Smooth muscle cell (in vitro differentiated cells): Measurements from ENCODE around the gene BIRC2. TPM values are rescaled to one million over a fixed set of nuclear protein-coding genes. Genes with fewer than 3 reads are reported as not detected.

Experiments
- DNase-seq: peaks from one replicate; lab custom pipeline; 2025; ENCODE audit not compliant: unreplicated experiment; lab: John Stamatoyannopoulos, UW
- H2AFZ ChIP-seq: fragments of 200-600 bp; sonication (generic); 2 replicates; pipeline ENCODE4 v1.6.0; 2016; ENCODE audit warnings: antibody characterized with exemption, low read depth, mild to moderate bottlenecking
- H3F3A ChIP-seq: fragments of 200-600 bp; sonication (generic); 2 replicates; pipeline ENCODE4 v1.6.0; 2017; ENCODE audit warnings: antibody characterized with exemption, low read depth
- H3K27ac ChIP-seq: fragments of 200-600 bp; sonication (generic); 2 replicates; pipeline ENCODE4 v1.5.1; 2016; ENCODE audit warnings: low read depth, mild to moderate bottlenecking
- H3K27me3 ChIP-seq: fragments of 200-600 bp; sonication (generic); 2 replicates; pipeline ENCODE4 v1.6.1; 2016; ENCODE audit warnings: low read depth, mild to moderate bottlenecking
- H3K36me3 ChIP-seq: fragments of 200-600 bp; sonication (generic); 2 replicates; pipeline ENCODE4 v1.5.1; 2016; ENCODE audit warnings: low read depth
- H3K4me1 ChIP-seq: fragments of 200-600 bp; sonication (generic); 2 replicates; pipeline ENCODE4 v1.5.1; 2016; ENCODE audit warnings: low read depth
- H3K4me2 ChIP-seq: fragments of 200-600 bp; sonication (generic); 2 replicates; pipeline ENCODE4 v1.6.0; 2016; ENCODE audit warnings: mild to moderate bottlenecking
- H3K4me3 ChIP-seq: fragments of 200-600 bp; sonication (generic); 2 replicates; pipeline ENCODE4 v1.5.1; 2016; ENCODE audit warnings: mild to moderate bottlenecking
- H3K79me2 ChIP-seq: fragments of 200-600 bp; sonication (generic); 2 replicates; pipeline ENCODE4 v1.6.0; 2016; ENCODE audit warnings: low read depth, mild to moderate bottlenecking
- H3K9ac ChIP-seq: fragments of 200-600 bp; sonication (generic); 2 replicates; pipeline ENCODE4 v1.6.0; 2016; ENCODE audit warnings: low read depth
- H3K9me3 ChIP-seq: fragments of 200-600 bp; sonication (generic); replicated peaks from 2 replicates; pipeline ENCODE4 v1.5.1; 2016; ENCODE audit warnings: low read depth
- H4K20me1 ChIP-seq: fragments of 200-600 bp; sonication (generic); 2 replicates; pipeline ENCODE4 v1.6.0; 2016; ENCODE audit warnings: low read depth
- WGBS: methylation state at CpG from one replicate; pipeline ENCODE4 v1.1.7; 2016; ENCODE audit warnings: low lambda C conversion rate; 5-methylcytosine and 5-hydroxymethylcytosine counted together
- polyA plus RNA-seq: library from polyadenylated mRNA; unstranded; fragments of >200 nt; fragmentation: Nextera tagmentation; extraction: Ambion mirVana; gene quantifications from 2 replicates; pipeline ENCODE4 v1.2.1, GENCODE V29; 2016
- total RNA-seq: library from RNA; depleted of rRNA; stranded (reverse); fragments of >200 nt; gene quantifications from 2 replicates; pipeline ENCODE4 v1.2.3, GENCODE V29; 2014
- TF ChIP-seq, protein P1 (sequence below): fragments of 200-600 bp; sonication (generic); IDR thresholded peaks from 2 replicates; pipeline ENCODE4 v1.5.1; 2017; ENCODE audit warnings: borderline replicate concordance, mild to moderate bottlenecking, antibody characterized with exemption; ENCODE audit not compliant: insufficient read depth, poor library complexity, severe bottlenecking

Gene BIRC2
- total and polyA plus RNA-seq, 2 experiments from 2014 or later = 46.3 to 170 TPM

DNA sequence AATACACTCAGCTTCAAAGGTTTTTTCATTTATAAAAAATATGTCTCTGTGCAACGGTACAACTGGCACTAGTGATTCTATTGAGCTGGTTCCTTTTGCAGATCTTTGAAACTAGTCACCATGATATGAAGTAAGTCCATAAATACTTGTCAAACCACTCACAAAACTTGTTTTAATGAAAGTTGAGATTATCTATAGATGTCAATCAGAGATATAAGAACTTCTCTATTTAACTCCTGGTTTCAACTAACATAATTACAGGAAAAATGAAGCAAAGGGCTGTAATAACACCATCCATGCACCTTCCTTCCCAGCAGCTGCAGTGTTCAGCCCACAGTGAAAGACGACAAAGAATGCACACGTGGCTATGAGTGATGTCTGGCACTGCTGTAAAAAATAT is 60.9 kb downstream of the BIRC2 start:
- WGBS = 71% methylated on average over 3 of the region's 3 CpGs
- TF ChIP-seq, protein P1, sequence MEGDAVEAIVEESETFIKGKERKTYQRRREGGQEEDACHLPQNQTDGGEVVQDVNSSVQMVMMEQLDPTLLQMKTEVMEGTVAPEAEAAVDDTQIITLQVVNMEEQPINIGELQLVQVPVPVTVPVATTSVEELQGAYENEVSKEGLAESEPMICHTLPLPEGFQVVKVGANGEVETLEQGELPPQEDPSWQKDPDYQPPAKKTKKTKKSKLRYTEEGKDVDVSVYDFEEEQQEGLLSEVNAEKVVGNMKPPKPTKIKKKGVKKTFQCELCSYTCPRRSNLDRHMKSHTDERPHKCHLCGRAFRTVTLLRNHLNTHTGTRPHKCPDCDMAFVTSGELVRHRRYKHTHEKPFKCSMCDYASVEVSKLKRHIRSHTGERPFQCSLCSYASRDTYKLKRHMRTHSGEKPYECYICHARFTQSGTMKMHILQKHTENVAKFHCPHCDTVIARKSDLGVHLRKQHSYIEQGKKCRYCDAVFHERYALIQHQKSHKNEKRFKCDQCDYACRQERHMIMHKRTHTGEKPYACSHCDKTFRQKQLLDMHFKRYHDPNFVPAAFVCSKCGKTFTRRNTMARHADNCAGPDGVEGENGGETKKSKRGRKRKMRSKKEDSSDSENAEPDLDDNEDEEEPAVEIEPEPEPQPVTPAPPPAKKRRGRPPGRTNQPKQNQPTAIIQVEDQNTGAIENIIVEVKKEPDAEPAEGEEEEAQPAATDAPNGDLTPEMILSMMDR = no peak

DNA sequence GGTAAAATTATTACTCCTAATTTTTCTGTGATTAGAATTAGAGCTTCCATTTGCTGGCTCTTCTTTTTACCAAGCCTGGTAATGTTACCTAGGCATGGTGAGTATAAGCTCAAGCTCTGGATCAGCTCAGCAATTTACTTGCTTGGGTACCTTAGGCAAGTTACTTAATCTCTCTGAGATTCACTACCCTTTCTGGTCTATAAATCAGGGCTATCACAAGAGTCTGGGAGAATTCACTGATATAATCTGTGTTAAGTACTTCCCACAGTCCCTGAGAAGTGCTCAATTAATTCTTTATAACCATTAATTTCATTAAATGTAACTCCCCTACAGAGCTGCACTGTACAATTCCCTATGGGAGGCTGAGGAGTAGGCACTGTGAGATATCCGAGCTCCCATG is 61.3 kb downstream of the BIRC2 start:
- no peak overlapping the region for H3K27ac ChIP-seq
- peaks cover 13% of the 10 kb centered on the region for H3K79me2 ChIP-seq
- H3K27me3 ChIP-seq = no peaks in the 10 kb centered on the region
- no peak overlapping the region for H3K4me3 ChIP-seq
- H3K9me3 ChIP-seq = no peaks in the 10 kb centered on the region
- H3K4me2 ChIP-seq = no peak overlapping the region
- H2AFZ ChIP-seq = no peak overlapping the region
- DNase-seq = no peak
- WGBS = 100% methylated on average over 1 of the region's 1 CpG
- TF ChIP-seq, protein P1 = no peak
- no peaks in the 10 kb centered on the region for H3K36me3 ChIP-seq
- no peak overlapping the region for H3K9ac ChIP-seq
- H4K20me1 ChIP-seq = peaks cover 10% of the 10 kb centered on the region
- no peaks in the 10 kb centered on the region for H3K4me1 ChIP-seq
- peaks cover 13% of the 10 kb centered on the region for H3F3A ChIP-seq

More for the DNA sequence above, 60.9 kb downstream of the BIRC2 start:
- Histone ChIP-seq H3K9ac (no peak overlapping the region), H4K20me1 (peaks cover 10% of the 10 kb centered on the region), H2AFZ (no peak overlapping the region), H3K27ac (no peak overlapping the region), H3K27me3 (no peaks in the 10 kb centered on the region), H3F3A (peaks cover 13% of the 10 kb centered on the region), H3K36me3 (no peaks in the 10 kb centered on the region), H3K9me3 (no peaks in the 10 kb centered on the region), H3K4me3 (no peak overlapping the region), H3K4me2 (no peak overlapping the region), H3K4me1 (no peaks in the 10 kb centered on the region), H3K79me2 (peaks cover 11% of the 10 kb centered on the region)
- no peak for DNase-seq

DNA sequence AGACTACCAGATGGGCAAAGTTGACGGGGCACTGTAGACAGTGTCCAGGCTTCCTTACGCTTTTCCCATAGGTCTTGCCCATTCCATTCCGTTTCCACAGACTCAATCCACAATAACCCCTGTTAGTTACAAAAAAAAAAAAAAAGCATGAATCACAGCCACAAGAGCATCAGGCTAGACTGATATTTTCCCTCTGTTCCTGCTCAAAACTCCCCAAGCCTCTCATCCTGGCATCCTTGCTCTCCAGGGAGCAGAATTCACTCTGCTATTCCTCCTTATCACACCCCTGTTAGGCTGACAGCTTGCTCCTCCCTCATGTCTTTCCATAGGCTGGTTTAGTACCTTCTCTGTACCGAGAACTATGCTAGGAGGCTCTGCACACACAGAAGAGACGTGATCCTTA is 63.4 kb downstream of the BIRC2 start:
- peak overlapping the region; percentile 74 for H3K4me2 ChIP-seq
- H3K9me3 ChIP-seq = no peaks in the 10 kb centered on the region
- H3K27me3 ChIP-seq = no peaks in the 10 kb centered on the region
- peaks cover 6% of the 10 kb centered on the region for H4K20me1 ChIP-seq
- H3K4me1 ChIP-seq = no peaks in the 10 kb centered on the region
- no peak for DNase-seq
- peak overlapping the region; percentile 76 for H3K27ac ChIP-seq
- peaks cover 13% of the 10 kb centered on the region for H3F3A ChIP-seq
- H2AFZ ChIP-seq = no peak overlapping the region
- TF ChIP-seq, protein P1 = no peak
- peaks cover 13% of the 10 kb centered on the region for H3K79me2 ChIP-seq
- WGBS = 11% methylated on average over 5 of the region's 5 CpGs
- no peak overlapping the region for H3K4me3 ChIP-seq
- H3K36me3 ChIP-seq = no peaks in the 10 kb centered on the region
- H3K9ac ChIP-seq = no peak overlapping the region

DNA sequence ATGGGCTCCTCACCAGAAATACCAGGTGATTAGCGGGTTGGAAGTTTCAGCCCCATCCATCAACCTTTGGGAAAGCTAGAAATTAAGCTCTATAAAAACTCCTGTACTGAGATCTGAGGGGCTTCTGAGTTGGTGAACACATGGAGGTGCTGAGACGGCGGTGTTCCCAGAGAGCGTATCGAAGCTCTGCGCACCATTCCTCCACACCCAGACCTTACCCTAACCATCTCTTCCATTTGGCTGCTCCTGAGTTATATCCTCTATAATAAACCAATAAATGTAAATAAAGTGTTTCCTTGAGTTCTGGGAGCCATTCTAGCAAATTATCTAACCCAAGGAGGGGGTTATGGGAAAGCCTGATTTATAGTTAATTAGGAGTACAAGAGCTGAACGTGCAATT is 64.1 kb downstream of the BIRC2 start:
- TF ChIP-seq, protein P1 = no peak
- Histone ChIP-seq H3K79me2 (peaks cover 13% of the 10 kb centered on the region), H3K4me3 (no peak overlapping the region), H3K4me2 (no peak overlapping the region), H3K27me3 (no peaks in the 10 kb centered on the region), H3K27ac (peak overlapping the region; percentile 76), H2AFZ (no peak overlapping the region), H3K9me3 (no peaks in the 10 kb centered on the region), H3F3A (peaks cover 13% of the 10 kb centered on the region), H4K20me1 (peaks cover 6% of the 10 kb centered on the region), H3K4me1 (no peaks in the 10 kb centered on the region), H3K36me3 (no peaks in the 10 kb centered on the region), H3K9ac (no peak overlapping the region)
- WGBS = 95% methylated on average over 7 of the region's 7 CpGs
- DNase-seq = no peak
